Peyer's patch (tissue), 4 donors: ENCODE results near the gene SIRPB2. TPM values are rescaled to one million over a fixed set of nuclear protein-coding genes. Genes with fewer than 3 reads are reported as not detected.

Experiments used
- DNase-seq, 3 donors: peaks; one replicate each; pipeline ENCODE4 v3.0.0-alpha.2; 2017 to 2019
- H3K27ac ChIP-seq, 4 donors: fragments of 200-600 bp; sonication (generic); one replicate each; pipeline ENCODE4 v1.5.1; 2016 to 2019
- H3K27me3 ChIP-seq, 2 donors: fragments of 200-600 bp; sonication (generic); one replicate each; pipeline ENCODE4 v1.5.1; 2019
- H3K36me3 ChIP-seq, 3 donors: fragments of 200-600 bp; sonication (generic); one replicate each; pipeline ENCODE4 v1.5.1; 2016 to 2019
- H3K4me1 ChIP-seq, 4 donors: fragments of 200-600 bp; sonication (generic); one replicate each; pipeline ENCODE4 v1.5.1; 2016 to 2019
- H3K4me3 ChIP-seq, 4 donors: fragments of 200-600 bp; sonication (generic); 1 replicate in 3 of 4; 2 replicates in 1 of 4; pipeline ENCODE4 v1.5.1; 2016 to 2019; ENCODE audit warnings: mild to moderate bottlenecking in 1 of 4
- H3K9me3 ChIP-seq, 4 donors: fragments of 200-600 bp; sonication (generic); one replicate each; pipeline ENCODE4 v1.5.1; 2016 to 2019; ENCODE audit warnings: mild to moderate bottlenecking in 1 of 4
- CTCF ChIP-seq, 6 experiments: fragments of 450-650 bp in 4 of 6; fragments of 200-600 bp in 2 of 6; sonication (generic) in 1 of 6; IDR thresholded peaks; one replicate each; pipeline ENCODE4 v1.5.1; 2017 to 2019; ENCODE audit warnings: antibody characterized with exemption in 6 of 6, mild to moderate bottlenecking in 3 of 6, moderate library complexity in 1 of 6
- POLR2A ChIP-seq, 2 donors: fragments of 450-650 bp; IDR thresholded peaks; one replicate each; pipeline ENCODE4 v1.5.1; 2017; ENCODE audit warnings: antibody characterized with exemption in 2 of 2, mild to moderate bottlenecking in 2 of 2, moderate library complexity in 2 of 2
- total RNA-seq, 4 donors: library from RNA; depleted of rRNA; stranded (reverse); fragments of >200 nt; gene quantifications; one replicate each; pipeline ENCODE4 v1.1.0, GENCODE V29; 2016

SIRPB2 gene
- total RNA-seq, 4 donors from 2014 or later = 6.7 to 6.8 TPM; not detected in 2

- peak overlapping the region in 1 of 4 donors; percentile 52 for H3K27ac ChIP-seq
- peaks cover 0 to 31% (median 4%) of the 10 kb centered on the region in 4 donors for H3K4me1 ChIP-seq
- TF ChIP-seq CTCF (IDR thresholded peaks at IDR 0.05) (no peak), POLR2A (IDR thresholded peaks at IDR 0.05) (no peak)
- no peaks in the 10 kb centered on the region for H3K27me3 ChIP-seq
- H3K36me3 ChIP-seq = no peaks in the 10 kb centered on the region
- no peaks in the 10 kb centered on the region for H3K9me3 ChIP-seq
- no peak overlapping the region for H3K4me3 ChIP-seq
- DNase-seq = no peak
These were observed 17.7 kb downstream of the SIRPB2 start for GRCh38 chr20:1473246-1474220.

- peaks cover 0 to 38% (median 4%) of the 10 kb centered on the region in 4 donors for H3K4me1 ChIP-seq
- TF ChIP-seq CTCF (IDR thresholded peaks at IDR 0.05) (no peak), POLR2A (IDR thresholded peaks at IDR 0.05) (no peak)
- H3K9me3 ChIP-seq = no peaks in the 10 kb centered on the region
- DNase-seq = peak in 1 of 3 donors; percentile 32
- no peak overlapping the region for H3K4me3 ChIP-seq
- H3K36me3 ChIP-seq = no peaks in the 10 kb centered on the region
- H3K27me3 ChIP-seq = no peaks in the 10 kb centered on the region
- H3K27ac ChIP-seq = peak overlapping the region in 1 of 4 donors; percentile 52
These were observed 18.5 kb downstream of the SIRPB2 start for GRCh38 chr20:1472556-1473245.

- peaks cover 0 to 43% (median 7%) of the 10 kb centered on the region in 4 donors for H3K4me1 ChIP-seq
- no peaks in the 10 kb centered on the region for H3K36me3 ChIP-seq
- H3K9me3 ChIP-seq = no peaks in the 10 kb centered on the region
- TF ChIP-seq POLR2A (IDR thresholded peaks at IDR 0.05) (no peak), CTCF (IDR thresholded peaks at IDR 0.05) (no peak)
- no peak overlapping the region for H3K4me3 ChIP-seq
- H3K27me3 ChIP-seq = no peaks in the 10 kb centered on the region
- DNase-seq = no peak
- no peak overlapping the region for H3K27ac ChIP-seq
These were observed 20.0 kb downstream of the SIRPB2 start for GRCh38 chr20:1471242-1471641.

GRCh38 chr20:1469925-1470571, 21.2 kb downstream of the SIRPB2 start:
- H3K36me3 ChIP-seq = no peaks in the 10 kb centered on the region
- peak overlapping the region in 1 of 4 donors; percentile 16 for H3K27ac ChIP-seq
- TF ChIP-seq POLR2A (IDR thresholded peaks at IDR 0.05) (no peak), CTCF (IDR thresholded peaks at IDR 0.05) (peak; percentile 21 to 91 (median 72))
- H3K9me3 ChIP-seq = no peaks in the 10 kb centered on the region
- no peak overlapping the region for H3K4me3 ChIP-seq
- peaks cover 4 to 54% (median 14%) of the 10 kb centered on the region in 4 donors for H3K4me1 ChIP-seq
- peak; percentile 57 to 92 (median 88) for DNase-seq
- H3K27me3 ChIP-seq = no peaks in the 10 kb centered on the region

GRCh38 chr20:1469306-1469905, 21.8 kb downstream of the SIRPB2 start:
- H3K27ac ChIP-seq = peak overlapping the region in 1 of 4 donors; percentile 48

More at GRCh38 chr20:1469306-1469905, 21.8 kb downstream of the SIRPB2 start:
- Histone ChIP-seq H3K4me1 (peaks cover 4 to 60% (median 16%) of the 10 kb centered on the region in 4 donors), H3K36me3 (peaks cover 0 to under 1% (median 0%) of the 10 kb centered on the region in 3 donors), H3K9me3 (no peaks in the 10 kb centered on the region), H3K27me3 (no peaks in the 10 kb centered on the region), H3K4me3 (no peak overlapping the region)
- TF ChIP-seq CTCF (IDR thresholded peaks at IDR 0.05) (no peak), POLR2A (IDR thresholded peaks at IDR 0.05) (no peak)
- no peak for DNase-seq
